CD8-positive, alpha-beta memory T cell (primary cell): ENCODE results near the gene FAM3D. TPM values are rescaled to one million over a fixed set of nuclear protein-coding genes. Genes with fewer than 3 reads are reported as not detected.

Experiments used
- polyA plus RNA-seq: library from polyadenylated mRNA; unstranded; fragments of 300-500 nt; fragmentation: Illumina TruSeq; gene quantifications from one replicate; pipeline ENCODE4 v1.2.3, GENCODE V29; 2021
- total RNA-seq, 2 experiments: library from RNA; stranded (reverse); gene quantifications; one replicate each; pipeline ENCODE4 v1.2.3, GENCODE V29; 2021

Gene FAM3D
- total and polyA plus RNA-seq, 3 experiments from 2014 or later = not detected

Other genes starting within 250 kb of the FAM3D start
- gene PDHB, start 232.9 kb downstream of the FAM3D start, total RNA-seq = 10 to 100 TPM; 64.2 to 64.8 TPM
- 91.2 TPM for gene PDHB, start 232.9 kb downstream of the FAM3D start, polyA plus RNA-seq
- 1 to 10 TPM; 5.5 to 5.9 TPM for gene KCTD6, start 174.7 kb downstream of the FAM3D start, total RNA-seq
- 12.2 TPM for gene KCTD6, start 174.7 kb downstream of the FAM3D start, polyA plus RNA-seq
- gene ACOX2, start 129.6 kb downstream of the FAM3D start, total RNA-seq = not detected
- not detected for gene ACOX2, start 129.6 kb downstream of the FAM3D start, polyA plus RNA-seq
- not detected for gene FAM107A, start 89.4 kb downstream of the FAM3D start, total RNA-seq
- gene FAM107A, start 89.4 kb downstream of the FAM3D start, polyA plus RNA-seq = not detected